HTERT RPE-1 (cell line): ENCODE data around the gene NOL11.
"Not testable (repeated sequence)": the region's sequence is repeated elsewhere in the genome, so short reads cannot be mapped to it uniquely, and the experiment has no call there.

ENCODE experiments used
- in situ Hi-C: fragments of 300-500 bp; cut with MboI; formaldehyde crosslinking; loops from 4 replicates; pipeline ENCODE4 v1.14.3; 2020; ENCODE audit warnings: low sequenced_read_pairs

The NOL11 gene

DNA sequence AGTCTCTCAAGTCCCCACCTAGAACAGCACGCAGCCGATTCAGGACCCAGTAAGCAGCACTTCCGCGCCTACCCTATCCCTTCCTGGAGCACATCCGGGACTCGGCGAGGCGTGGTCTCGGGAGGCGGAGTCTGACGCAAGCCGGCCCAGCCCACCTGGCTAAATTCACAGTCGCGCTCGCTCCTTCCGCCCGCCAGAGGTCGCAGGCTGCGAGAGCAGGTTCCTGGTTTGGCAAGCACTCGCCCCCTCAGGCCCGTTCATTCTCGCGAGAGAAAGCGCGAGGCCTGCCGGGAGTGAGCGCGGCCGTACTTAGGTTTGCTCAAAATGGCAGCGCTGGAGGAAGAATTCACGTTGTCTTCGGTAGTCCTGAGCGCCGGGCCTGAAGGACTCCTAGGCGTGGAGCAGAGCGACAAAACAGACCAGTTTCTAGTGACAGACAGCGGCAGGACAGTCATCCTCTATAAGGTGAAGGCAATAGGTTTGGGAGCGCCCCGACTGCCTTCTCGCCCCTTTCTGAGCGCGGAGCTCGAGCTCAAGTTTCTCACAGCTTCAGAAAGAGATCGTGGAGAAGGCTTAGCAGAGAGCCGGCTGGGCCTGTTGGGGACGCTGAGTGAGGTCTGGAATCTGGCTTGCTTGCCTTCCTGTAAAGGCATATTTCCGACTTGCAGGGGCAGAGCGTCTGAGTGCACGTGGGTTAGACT, at the start of gene NOL11:
Gene NOL11, plus strand, starts transcription at position 313 of the 701 bp plus-strand sequence. Its CDS starts 12 bp downstream, at position 325.
- in situ Hi-C loops, result no loop called here

DNA sequence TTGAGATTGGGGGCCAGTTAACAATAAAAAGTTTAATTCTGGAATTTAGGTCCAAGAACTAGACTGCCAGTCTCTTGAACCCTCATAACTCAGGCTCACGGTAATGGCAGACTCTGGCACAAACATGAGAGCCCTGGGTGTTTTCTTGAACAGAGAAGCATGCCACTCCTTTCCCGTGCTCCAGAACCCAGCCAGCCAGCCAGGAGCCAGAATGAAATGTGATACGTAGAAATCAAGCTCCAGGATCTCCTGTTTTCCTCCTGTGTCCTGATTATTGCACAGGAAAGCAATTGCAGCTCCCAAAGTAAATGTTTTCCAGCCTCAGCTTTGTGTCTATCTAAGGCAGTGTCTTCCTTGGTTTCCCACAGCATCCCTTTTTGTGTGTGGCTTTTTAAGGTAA, 46.2 kb upstream of the NOL11 start:
- in situ Hi-C loops, result no loop called here

DNA sequence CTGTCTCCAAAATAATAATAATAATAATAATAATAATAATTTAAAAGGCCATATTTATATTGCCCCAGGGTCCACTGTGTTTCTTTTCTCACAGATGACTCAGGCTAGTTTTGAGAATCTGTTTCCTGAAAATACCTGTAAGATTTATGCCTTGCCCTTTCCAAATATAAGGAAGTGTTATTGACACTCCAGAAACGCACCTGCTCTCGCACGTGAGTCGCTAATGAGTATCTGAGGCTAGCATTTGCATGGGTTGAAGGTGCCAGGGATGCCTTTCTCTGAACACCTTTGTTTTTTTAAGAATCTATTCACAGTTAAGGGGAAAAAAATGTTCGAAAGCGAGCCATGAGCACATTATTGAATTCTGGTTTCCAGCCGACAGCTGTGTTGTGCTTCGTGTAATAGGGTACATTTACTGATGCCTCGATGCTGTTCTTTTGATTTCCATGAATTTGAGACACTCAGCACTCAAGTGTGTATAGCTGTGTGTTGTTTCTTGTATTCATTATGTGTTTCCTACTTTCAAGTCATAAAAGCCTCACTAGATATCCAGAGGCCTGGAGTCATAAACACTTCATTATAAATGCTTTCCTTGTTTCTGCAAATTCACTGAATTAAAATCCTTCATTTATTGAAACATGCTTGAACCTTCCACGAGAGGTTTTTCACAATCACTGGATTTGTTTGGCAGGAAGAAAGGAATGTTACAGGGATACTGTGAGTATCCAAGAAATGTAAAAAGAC, 45.0 kb upstream of the NOL11 start:
- in situ Hi-C loops, result no loop called here

DNA sequence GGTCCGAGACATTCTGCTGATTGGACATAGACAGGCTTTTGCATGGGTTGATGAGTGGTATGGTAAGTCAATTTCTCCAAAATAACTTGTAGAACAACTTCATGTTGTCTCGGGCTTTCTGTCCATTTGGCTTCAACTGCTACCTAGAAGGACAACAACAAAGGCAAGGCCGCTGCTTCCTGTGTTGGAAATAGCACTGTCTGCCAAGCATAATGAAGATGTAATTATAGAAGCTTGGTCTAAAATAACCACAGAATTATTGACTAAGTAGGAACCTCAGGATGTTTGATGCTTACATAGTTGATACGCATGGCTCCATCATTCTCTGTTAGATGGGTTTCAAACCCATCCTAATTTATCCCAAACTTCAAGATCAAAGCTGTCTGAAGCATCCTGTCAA, 42.3 kb upstream of the NOL11 start:
- in situ Hi-C loops, result no loop called here

DNA sequence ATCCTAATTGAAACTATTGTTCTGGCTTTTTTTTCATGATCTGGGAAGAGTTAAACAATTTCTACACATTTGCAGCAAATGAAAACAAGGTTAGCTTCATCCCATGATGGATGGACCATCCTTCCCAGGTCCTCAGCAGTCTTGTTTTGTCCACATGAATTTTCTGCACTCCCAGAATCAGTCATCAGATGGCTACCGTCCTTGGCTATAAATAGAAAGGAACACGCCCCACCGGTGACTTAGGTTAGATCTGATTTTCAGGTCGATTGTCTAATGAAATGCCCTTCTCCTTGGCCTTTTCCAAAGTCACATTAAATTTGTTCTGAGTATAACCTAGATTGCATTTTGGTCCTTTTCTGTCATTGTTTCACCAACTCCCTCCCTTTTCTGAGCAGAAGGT, 41.4 kb upstream of the NOL11 start:
- in situ Hi-C loops, result no loop called here

DNA sequence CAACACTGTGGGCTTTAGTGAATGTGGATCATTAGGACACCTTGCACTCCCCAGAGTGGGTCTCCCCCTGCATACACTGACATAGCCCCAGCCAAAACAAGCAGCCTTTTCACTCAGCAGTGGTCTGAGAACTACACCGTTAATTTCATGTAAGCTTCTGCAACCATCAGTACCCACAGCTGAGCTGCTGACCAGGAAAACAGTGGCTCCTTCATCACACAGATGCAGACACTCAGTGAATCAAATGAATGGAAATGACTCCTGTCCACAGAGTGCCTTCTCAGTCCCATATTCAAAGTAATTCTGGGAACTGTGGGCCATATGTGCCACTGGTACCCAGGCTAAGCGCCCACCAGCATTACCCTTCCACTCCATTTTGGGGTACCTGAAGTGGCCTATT, 39.3 kb upstream of the NOL11 start:
- in situ Hi-C loops, result no loop called here

DNA sequence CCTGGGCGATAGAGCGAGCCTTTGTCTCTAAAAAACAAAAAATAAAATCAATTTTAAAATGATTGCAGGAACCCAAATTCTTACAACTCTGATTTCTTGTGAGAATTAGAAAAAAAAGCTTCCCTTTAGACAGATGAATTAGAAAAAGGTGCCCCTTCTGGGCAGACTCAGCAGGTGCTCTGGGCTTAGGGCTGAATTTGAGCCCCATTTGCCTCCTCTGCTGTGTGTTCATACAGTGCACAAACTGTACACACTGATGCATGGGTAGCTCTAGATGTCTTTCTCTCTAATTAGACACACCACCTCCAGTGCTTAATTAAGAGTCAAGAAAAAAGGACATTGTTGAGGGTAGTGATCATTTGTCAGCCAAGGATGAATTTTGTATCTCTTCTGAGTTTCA, 38.5 kb upstream of the NOL11 start:
- in situ Hi-C loops, result no loop called here

DNA sequence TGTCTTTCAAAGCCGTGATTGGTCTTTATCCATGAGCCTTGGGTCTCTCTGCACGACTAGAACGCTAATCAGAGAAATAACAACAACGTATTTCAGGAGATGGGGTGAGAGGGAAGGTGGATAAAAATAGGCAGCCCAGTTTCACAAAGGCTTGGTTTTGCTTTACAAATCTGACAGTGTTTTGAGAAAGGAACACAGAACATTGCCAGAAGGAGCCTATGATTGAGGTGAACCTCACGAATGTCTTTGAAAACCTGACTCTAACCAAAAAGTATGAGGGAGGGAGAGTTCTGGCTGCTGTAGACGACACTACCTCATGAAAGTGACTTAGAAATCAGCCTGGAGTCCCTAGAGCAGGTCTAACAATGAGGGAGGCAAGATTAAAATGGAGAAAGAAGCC, 38.0 kb upstream of the NOL11 start:
- in situ Hi-C loops, result no loop called here

DNA sequence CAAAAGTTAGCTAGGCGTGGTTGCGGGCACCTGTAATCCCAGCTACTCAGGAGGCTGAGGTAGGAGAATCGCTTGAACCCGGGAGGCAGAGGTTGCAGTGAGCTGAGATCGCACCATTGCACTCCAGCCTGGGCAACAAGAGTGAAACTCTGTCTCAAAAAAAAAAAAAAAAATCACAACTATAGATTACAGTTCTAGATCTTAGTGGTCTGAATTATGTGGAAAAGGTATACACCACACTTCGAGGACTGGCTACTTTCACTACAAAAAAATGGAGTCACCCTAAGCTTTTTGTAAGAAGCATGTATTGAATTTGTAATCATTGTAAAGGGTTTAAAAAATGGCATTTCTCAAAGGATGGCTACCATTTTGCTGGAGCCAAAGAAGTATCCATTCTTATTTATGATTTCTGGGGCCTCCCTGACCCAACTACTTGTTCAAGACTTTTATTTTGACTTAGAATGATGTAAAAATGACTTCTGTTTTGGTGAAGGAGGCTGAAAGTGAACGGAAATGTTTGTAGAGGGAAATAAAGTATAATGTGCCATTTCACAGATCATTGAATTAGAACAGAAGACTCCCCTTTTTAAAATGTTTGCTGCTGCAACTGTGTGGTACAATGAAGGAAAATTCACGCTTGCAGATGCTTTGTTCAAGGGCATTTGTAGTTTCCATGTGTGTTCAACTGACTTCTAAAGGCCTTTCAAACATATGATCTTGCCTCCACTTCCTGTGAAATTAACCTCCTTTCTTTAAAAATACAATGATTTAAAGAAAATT, 37.1 kb upstream of the NOL11 start:
- in situ Hi-C loops, result no loop called here

DNA sequence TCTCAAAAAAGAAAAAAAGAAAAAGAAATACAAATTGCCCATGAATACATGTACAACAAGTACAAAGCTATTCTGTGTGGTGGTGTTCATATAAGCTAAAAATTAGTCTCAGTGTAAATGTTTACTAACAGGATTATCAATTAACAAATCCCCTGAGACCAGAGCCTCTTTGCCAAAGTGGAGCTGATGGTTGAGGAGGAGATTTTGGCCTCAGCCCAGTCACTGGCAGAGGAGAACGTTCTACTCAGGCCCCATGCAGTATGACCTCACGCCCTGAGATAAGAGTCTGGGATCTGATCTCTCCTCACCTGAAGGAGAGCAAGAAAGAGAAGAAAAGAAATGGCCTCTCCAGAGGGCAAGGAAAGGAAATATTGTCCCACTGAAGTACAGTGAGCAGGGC, 35.5 kb upstream of the NOL11 start:
- in situ Hi-C loops, result no loop called here

DNA sequence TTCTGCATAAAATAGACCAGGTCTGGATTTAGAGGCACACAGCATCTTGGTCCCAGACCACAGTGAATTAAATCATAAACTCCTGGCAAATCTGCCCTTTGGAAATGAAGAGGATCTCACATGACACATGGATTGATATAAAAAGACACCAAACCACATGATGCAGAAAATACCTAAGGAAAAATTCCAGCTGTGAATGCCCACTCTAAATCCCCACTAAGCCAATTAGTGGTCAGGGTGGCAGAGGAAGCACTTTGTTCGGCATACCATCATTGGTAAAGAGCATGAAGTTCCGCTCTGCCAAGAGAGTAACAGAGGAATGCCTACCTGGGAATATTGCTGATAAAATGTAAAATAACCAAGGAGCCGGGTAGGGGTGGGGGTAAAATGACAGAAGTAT, 32.4 kb upstream of the NOL11 start:
- in situ Hi-C loops, result no loop called here

DNA sequence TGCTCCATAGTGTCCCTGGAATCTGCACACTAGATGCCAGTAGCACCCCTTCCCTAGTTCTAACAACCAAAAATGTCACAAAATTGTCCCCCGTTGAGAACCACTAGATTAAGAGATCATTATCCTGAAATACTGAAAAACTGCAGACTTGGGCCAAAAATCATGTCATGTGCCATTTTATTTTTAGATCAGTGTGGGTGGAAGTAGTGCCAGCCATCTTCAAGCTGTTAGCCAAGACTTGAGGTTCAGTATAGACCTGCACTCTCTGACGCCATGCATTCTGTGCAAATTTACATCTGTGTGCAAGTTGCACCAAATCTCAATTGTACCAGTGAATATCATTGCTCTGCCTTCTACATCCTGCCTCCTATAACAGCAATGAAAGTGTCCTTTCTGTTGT, 31.5 kb upstream of the NOL11 start:
- in situ Hi-C loops, result no loop called here

DNA sequence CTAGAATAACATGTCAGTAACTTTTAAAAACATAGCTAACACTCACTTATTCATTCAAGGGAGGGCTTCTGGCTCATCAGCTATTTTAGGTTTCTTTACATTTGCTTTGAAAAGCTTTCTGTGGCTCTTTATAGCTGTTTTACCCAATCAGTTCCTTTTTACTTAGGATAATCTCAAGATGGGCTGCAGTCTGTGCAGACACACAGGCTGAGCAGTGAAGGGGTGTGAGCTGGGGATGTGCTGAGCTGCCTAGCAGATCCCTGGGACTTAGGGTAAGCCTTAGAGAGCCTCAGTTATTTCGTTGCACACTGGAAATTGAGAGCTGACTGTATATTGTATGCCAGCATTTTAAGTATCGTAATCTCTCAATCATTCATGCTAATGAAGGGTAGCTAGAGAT, 30.2 kb upstream of the NOL11 start:
- in situ Hi-C loops, result no loop called here

DNA sequence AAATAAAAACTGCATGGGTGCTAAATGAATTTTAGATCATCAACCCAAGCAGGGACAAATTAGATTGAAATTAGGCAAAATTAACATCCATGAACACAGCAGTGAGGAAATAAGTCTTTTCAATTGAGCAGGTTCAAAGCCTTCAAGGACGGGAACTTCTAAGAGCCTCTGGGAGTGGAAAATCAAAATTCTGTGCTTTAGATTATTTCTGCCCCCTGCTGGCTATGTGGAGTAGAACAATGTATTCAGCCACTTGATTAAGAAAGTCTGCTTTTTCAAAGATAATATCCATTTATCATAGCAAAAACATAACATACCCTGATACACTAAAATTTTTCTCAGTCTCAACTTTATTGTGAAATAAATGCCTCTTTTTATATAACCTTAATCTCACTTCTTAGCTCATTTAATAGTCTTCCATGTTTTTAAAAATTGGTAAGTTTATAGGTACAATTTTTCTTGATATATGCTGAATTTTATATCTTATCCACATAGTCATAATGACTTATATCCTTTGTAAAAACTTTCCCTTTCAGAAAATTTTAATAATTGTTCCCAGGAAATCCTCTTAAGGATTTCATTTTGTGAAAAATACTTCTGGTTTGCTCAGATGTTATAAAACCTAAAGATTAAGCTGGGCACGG, 28.1 kb upstream of the NOL11 start:
- in situ Hi-C loops, result no loop called here

DNA sequence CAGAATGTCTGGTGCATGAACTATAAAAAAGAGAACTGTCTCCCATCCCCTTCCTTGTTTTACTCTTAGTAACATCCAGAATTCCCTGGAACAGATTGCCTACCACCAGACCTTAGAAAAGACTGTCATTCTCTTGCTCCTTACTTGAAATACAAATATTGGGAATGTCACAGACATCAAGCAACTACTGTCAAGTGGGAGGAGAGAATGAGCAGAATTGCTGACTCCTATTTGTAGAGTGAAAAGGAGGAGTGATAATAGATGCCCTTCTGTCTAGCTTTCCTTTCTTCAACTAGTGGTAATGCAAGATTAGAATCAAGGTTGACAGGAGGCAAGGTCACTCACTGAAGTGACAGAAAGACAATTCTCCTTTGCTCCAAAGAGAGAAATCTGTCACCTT, 23.9 kb upstream of the NOL11 start:
- in situ Hi-C loops, result no loop called here

DNA sequence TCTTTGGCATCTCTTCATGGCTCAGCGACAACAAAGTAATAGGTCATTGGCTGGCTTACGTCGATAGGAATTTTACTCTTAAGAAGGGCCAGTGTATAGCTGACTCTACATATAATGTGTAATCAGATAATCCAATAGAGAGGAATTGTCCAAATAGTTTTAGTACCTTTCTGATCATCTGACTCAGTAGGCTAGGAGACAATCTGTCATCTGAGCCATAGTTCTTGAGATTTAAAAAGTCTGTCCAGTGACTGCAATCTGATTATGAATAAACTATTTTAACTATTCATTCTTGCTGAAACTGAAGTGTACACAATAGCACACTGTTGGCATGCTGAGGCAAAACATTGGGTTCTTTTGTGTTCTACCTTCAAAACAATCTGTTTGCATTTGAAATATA, 21.4 kb upstream of the NOL11 start:
- in situ Hi-C loops, result no loop called here

DNA sequence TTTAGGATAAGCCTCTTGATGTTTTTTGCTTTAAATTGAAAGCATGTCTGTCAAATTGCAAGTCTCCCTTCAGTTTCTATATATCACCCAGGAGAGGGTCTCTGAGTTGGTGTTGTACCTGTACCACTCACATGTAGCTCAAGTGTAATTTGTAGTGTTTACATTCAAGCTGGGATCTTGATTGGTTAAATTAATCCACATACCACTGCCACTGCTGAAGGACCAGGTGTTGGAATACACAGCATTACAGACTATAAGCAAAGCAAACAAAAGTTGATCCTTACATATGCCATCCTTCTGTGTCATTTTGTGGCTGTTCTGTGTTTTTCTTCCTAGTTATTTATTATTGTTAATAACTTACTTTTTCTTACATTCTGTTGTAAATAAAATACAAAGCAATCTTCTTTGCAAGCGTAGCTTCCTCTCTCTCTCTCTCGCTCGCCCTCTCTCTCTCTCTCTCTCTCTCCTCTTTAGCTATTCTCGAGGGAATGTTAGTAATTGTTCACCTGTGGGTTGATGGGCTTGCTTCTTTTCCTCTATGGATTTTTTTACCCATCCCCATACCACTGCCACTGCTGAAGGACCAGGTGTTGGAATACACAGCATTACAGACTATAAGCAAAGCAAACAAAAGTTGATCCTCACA, 20.8 kb upstream of the NOL11 start:
- in situ Hi-C loops, result no loop called here

DNA sequence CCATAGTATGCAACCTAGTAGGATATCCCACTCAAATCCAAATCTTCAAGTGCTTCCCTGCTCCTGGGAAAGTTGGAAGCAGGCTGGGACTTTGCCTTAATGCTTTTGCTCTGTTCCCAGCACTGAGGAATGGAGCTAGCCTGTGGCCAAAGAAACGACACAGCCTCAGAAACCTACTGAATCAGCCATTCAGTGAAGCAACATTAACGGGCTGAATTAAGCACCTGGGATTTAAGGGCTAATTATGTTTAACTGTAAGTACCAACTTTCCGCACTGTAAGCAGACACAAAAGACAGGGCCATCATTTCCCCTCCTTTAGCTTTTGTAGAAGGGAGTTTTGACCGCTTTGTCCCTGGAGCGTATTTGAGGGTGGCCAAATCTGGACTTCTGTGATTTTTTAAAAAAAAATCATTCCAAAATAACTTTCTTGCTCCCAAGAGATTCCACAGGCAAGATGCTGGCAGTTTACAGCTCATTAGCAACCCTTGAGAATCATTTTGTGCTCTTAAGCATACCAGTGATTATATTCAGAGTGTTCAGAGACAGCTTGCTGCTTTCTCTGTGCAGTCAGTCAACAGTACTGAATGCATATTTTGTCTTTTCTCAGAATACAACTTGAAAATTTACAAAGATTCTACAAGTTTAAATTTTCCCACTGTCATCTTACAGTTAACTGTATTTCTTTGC, 17.6 kb upstream of the NOL11 start:
- in situ Hi-C loops, result no loop called here

DNA sequence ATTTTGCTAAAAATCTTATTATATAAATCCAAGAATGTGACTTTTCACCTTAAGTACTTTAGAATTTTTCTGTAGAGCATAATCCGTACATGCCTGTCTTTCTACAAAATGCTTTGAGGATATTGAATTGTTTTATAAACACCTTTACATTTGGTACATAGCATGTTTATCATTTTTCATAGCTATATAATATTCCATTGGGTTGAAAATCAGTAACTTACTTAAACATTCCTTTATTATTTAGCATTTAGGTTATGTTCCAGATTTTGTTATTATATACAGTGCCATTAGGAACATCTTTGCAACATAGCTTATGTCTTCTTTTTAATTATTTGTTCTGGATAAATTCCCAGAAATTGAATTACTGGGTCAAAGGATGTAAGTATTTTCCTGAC, 17.0 kb upstream of the NOL11 start:
- in situ Hi-C loops, result no loop called here

DNA sequence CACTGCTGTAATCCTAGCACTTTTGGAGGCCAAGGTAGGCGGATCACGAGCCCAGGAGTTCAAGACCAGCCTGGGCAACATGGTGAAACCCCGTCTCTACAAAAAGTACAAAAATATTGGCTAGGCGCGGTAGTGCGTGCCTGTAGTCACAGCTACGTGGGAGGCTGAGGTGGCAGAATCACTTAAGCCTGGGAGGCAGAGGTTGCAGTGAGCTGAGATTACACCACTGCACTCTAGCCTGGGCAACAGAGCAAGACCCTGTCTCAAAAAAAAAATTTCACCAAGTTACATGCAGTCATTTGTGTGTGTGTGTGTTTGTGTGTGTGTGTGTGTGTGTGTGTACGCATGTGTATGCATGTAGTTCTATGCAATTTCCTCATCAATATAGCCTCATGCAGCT, 14.9 kb upstream of the NOL11 start:
- in situ Hi-C loops, result not testable (repeated sequence)
